Measurements from ENCODE around the gene ZCCHC14. TPM values are rescaled to one million over a fixed set of nuclear protein-coding genes. Genes with fewer than 3 reads are reported as not detected.

The ZCCHC14 gene
- total RNA-seq, 2 donors from 2014 or later: 24.5 to 24.6 TPM

GRCh38 chr16:87464691-87465300 lies 28.0 kb downstream of the ZCCHC14 start:
- H3K9ac ChIP-seq (ENCODE audit: low read depth in 2 of 2, low read length in 2 of 2): peak overlapping the region in 1 of 2 donors; percentile 83
- intact Hi-C loops (cut with DNase I): no loop called here
- no peak overlapping the region for H3K4me3 ChIP-seq
- H3K27ac ChIP-seq: peak overlapping the region; percentile 83
- DNase-seq: peak; percentile 58
- TF ChIP-seq CTCF (IDR thresholded peaks at IDR 0.05): no peak
- peaks cover 26% of the 10 kb centered on the region for H3K4me1 ChIP-seq
- H3K27me3 ChIP-seq: no peaks in the 10 kb centered on the region
- H3K9me3 ChIP-seq: no peaks in the 10 kb centered on the region
- peaks cover 2% of the 10 kb centered on the region for H3K36me3 ChIP-seq

- no peak for TF ChIP-seq CTCF (IDR thresholded peaks at IDR 0.05)
- no peak overlapping the region for H3K4me3 ChIP-seq
- DNase-seq: no peak
- no peaks in the 10 kb centered on the region for H3K27me3 ChIP-seq
- no peaks in the 10 kb centered on the region for H3K9me3 ChIP-seq
- peak overlapping the region in 1 of 2 donors; percentile 83 for H3K9ac ChIP-seq (ENCODE audit: low read depth in 2 of 2, low read length in 2 of 2)
- H3K36me3 ChIP-seq: peaks cover 4% of the 10 kb centered on the region
- H3K4me1 ChIP-seq: peaks cover 26% of the 10 kb centered on the region
- peak overlapping the region; percentile 83 for H3K27ac ChIP-seq
- intact Hi-C loops (cut with DNase I): no loop called here
These were observed 28.8 kb downstream of the ZCCHC14 start for GRCh38 chr16:87463722-87464690.

GRCh38 chr16:87461466-87461991 lies 31.3 kb downstream of the ZCCHC14 start:
- TF ChIP-seq CTCF (IDR thresholded peaks at IDR 0.05): peak; percentile 41
- Histone ChIP-seq H3K36me3 (peaks cover 4% of the 10 kb centered on the region), H3K9me3 (no peaks in the 10 kb centered on the region), H3K27ac (peak overlapping the region; percentile 65), H3K4me1 (peaks cover 30% of the 10 kb centered on the region), H3K4me3 (no peak overlapping the region), H3K9ac (ENCODE audit: low read depth in 2 of 2, low read length in 2 of 2) (peak overlapping the region in 1 of 2 donors; percentile 62), H3K27me3 (no peaks in the 10 kb centered on the region)
- intact Hi-C loops (cut with DNase I): no loop called here
- DNase-seq: peak; percentile 96

- Histone ChIP-seq H3K27me3 (no peaks in the 10 kb centered on the region), H3K4me3 (no peak overlapping the region), H3K27ac (no peak overlapping the region), H3K4me1 (peaks cover 27% of the 10 kb centered on the region), H3K36me3 (peaks cover 4% of the 10 kb centered on the region), H3K9ac (ENCODE audit: low read depth in 2 of 2, low read length in 2 of 2) (peak overlapping the region; percentile 14 to 62), H3K9me3 (no peaks in the 10 kb centered on the region)
- no peak for DNase-seq
- TF ChIP-seq CTCF (IDR thresholded peaks at IDR 0.05): no peak
- intact Hi-C loops (cut with DNase I): no loop called here
These were observed 31.9 kb downstream of the ZCCHC14 start for GRCh38 chr16:87460936-87461335.

GRCh38 chr16:87459833-87460232 lies 33.0 kb downstream of the ZCCHC14 start:
- Histone ChIP-seq H3K27ac (no peak overlapping the region), H3K9ac (ENCODE audit: low read depth in 2 of 2, low read length in 2 of 2) (no peak overlapping the region), H3K4me1 (peaks cover 16% of the 10 kb centered on the region), H3K36me3 (peaks cover 4% of the 10 kb centered on the region), H3K9me3 (no peaks in the 10 kb centered on the region), H3K27me3 (no peaks in the 10 kb centered on the region), H3K4me3 (no peak overlapping the region)
- TF ChIP-seq CTCF (IDR thresholded peaks at IDR 0.05): no peak
- intact Hi-C loops (cut with DNase I): no loop called here
- no peak for DNase-seq

Measured in colonic mucosa (tissue), 4 donors.